ENCODE data around the gene NHLRC4. TPM values are rescaled to one million over a fixed set of nuclear protein-coding genes. Genes with fewer than 3 reads are reported as not detected.

The NHLRC4 gene
- total RNA-seq, 2 donors from 2014 or later: 2.0 to 3.2 TPM

- no peak overlapping the region for H3K27ac ChIP-seq
- ATAC-seq (ENCODE audit: insufficient number of reproducible peaks, low FRiP score, low read depth): no peak
- no peaks in the 10 kb centered on the region for H3K27me3 ChIP-seq (replicated peaks; ENCODE audit: insufficient read depth)
- no peak for TF ChIP-seq CTCF (IDR thresholded peaks at IDR 0.05)
- H3K9me3 ChIP-seq: no peaks in the 10 kb centered on the region
- H3K4me3 ChIP-seq: no peak overlapping the region
- no peak for DNase-seq (ENCODE audit: low spot score)
- no peaks in the 10 kb centered on the region for H3K4me1 ChIP-seq (ENCODE audit: control insufficient read depth in 1 of 2, low read depth in 2 of 2)
- H3K36me3 ChIP-seq: no peaks in the 10 kb centered on the region
Measured at GRCh38 chr16:606656-607307, 40.0 kb downstream of the NHLRC4 start.

DNA sequence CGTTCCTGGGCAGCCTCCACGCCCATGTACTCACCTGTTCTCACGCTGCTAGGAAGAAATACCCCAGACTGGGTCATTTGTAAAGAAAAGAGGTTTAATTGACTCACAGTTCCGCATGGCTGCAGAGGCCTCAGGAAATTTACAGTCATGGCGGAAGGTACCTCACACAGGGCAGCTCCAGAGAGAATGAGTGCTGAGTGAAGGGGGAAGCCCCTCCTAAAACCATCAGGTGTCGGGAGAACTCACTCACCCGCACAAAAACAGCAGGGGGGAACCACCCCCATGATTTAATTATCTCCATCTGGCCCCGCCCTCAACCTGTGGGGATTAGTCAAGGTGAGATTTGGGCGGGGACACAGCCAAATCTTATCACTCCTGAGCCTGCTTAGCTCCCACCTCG is 41.2 kb downstream of the NHLRC4 start:
- DNase-seq (ENCODE audit: low spot score) (no peak), ATAC-seq (ENCODE audit: insufficient number of reproducible peaks, low FRiP score, low read depth) (no peak)
- Histone ChIP-seq H3K4me1 (ENCODE audit: control insufficient read depth in 1 of 2, low read depth in 2 of 2) (no peaks in the 10 kb centered on the region), H3K27ac (no peak overlapping the region), H3K9me3 (no peaks in the 10 kb centered on the region), H3K4me3 (no peak overlapping the region), H3K27me3 (replicated peaks; ENCODE audit: insufficient read depth) (no peaks in the 10 kb centered on the region), H3K36me3 (no peaks in the 10 kb centered on the region)
- no peak for TF ChIP-seq CTCF (IDR thresholded peaks at IDR 0.05)

GRCh38 chr16:609316-609715 is 42.5 kb downstream of the NHLRC4 start:
- Histone ChIP-seq H3K27ac (no peak overlapping the region), H3K27me3 (replicated peaks; ENCODE audit: insufficient read depth) (no peaks in the 10 kb centered on the region), H3K9me3 (no peaks in the 10 kb centered on the region), H3K4me3 (no peak overlapping the region), H3K4me1 (ENCODE audit: control insufficient read depth in 1 of 2, low read depth in 2 of 2) (no peaks in the 10 kb centered on the region), H3K36me3 (no peaks in the 10 kb centered on the region)
- no peak for TF ChIP-seq CTCF (IDR thresholded peaks at IDR 0.05)
- DNase-seq (ENCODE audit: low spot score) (no peak), ATAC-seq (ENCODE audit: insufficient number of reproducible peaks, low FRiP score, low read depth) (no peak)

DNA sequence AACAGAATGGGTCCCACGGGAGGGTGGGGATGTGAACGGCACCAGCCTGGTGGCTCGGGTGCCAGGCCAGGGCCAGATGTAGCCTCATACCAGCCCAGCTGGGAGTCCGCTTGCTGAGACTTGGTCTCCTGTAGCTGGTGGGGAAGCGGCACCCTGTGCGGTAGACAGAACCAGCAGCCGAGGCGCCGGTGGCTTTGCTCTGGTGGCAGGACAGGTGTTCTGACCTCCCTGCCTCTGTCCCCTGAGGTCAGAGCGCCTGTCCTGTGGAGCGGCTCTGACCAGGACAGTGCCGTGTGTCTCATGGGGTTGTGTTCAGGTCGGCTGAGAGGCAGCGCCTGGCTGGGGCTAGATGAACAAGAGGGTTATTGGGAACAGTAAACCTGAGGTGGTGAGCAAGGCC is 43.2 kb downstream of the NHLRC4 start:
- ATAC-seq (ENCODE audit: insufficient number of reproducible peaks, low FRiP score, low read depth) (no peak), DNase-seq (ENCODE audit: low spot score) (no peak)
- Histone ChIP-seq H3K36me3 (no peaks in the 10 kb centered on the region), H3K27ac (no peak overlapping the region), H3K9me3 (no peaks in the 10 kb centered on the region), H3K4me1 (ENCODE audit: control insufficient read depth in 1 of 2, low read depth in 2 of 2) (no peaks in the 10 kb centered on the region), H3K27me3 (replicated peaks; ENCODE audit: insufficient read depth) (no peaks in the 10 kb centered on the region), H3K4me3 (no peak overlapping the region)
- no peak for TF ChIP-seq CTCF (IDR thresholded peaks at IDR 0.05)

DNA sequence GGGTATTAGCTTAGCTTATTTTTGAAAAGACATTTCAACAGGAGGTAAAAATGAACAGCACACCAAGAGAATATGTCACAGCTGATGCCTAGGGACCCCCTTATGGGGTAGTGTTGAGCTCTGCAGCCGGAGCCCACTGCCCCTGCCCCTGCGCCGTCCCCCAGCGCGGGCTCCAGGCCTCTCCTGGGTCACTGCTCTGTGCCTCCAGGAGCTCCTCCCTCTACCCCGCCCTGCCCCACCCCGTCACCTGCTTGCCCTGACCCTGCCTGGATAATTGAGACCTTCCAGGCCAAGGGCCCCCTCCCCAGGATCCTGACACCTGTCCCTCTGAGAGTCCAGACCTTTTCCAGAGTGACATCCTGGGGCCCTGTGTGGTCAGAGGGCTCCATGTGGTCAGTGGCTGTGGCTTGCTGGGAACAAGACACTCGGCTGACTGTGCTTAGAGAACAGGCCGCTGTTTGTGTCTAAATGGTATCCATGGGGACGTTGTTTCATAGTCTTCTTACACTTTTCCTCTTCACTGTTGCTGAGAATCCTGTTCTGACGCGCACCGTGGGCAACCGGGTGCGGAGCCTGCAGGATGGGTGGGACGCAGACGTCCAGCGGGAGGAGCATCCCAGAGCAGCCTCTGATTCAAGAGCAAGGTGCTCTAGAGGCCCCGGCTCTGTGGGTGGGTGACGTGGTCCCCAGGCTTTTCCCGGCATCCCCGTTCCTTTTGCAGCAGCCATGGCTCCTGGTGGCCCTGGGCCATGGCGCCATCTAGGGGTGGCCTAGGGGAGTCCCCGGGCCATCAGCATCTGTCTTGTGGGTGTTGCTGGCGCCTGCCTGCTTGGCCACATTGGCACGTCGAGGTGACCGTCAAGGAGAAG is 43.9 kb downstream of the NHLRC4 start:
- H3K27ac ChIP-seq: no peak overlapping the region
- ATAC-seq (ENCODE audit: insufficient number of reproducible peaks, low FRiP score, low read depth): no peak
- peak; percentile 38 for TF ChIP-seq CTCF (IDR thresholded peaks at IDR 0.05)
- H3K4me3 ChIP-seq: no peak overlapping the region
- no peaks in the 10 kb centered on the region for H3K36me3 ChIP-seq
- no peaks in the 10 kb centered on the region for H3K4me1 ChIP-seq (ENCODE audit: control insufficient read depth in 1 of 2, low read depth in 2 of 2)
- DNase-seq (ENCODE audit: low spot score): no peak
- H3K9me3 ChIP-seq: no peaks in the 10 kb centered on the region
- no peaks in the 10 kb centered on the region for H3K27me3 ChIP-seq (replicated peaks; ENCODE audit: insufficient read depth)

Measured in thoracic aorta (tissue), 2 donors.